G401 (cell line): ENCODE measurements around the gene KRTAP4-6. TPM values are rescaled to one million over a fixed set of nuclear protein-coding genes. Genes with fewer than 3 reads are reported as not detected.
"Not testable (repeated sequence)": the region's sequence is repeated elsewhere in the genome, so short reads cannot be mapped to it uniquely, and the experiment has no call there.

ENCODE experiments used
- DNase-seq: peaks from one replicate; pipeline ENCODE4 v3.0.0-alpha.2; 2015; ENCODE audit warnings: low spot score
- in situ Hi-C: cut with HindIII; loops from 2 replicates; pipeline ENCODE4 v1.10.0; 2016; ENCODE audit warnings: low sequenced_read_pairs, mixed read lengths
- total RNA-seq: library from RNA; depleted of rRNA; stranded (reverse); fragments of >200 nt; shearing (Covaris generic); gene quantifications from 2 replicates; pipeline ENCODE4 v1.2.3, GENCODE V29; 2014; rRNA removed

Gene KRTAP4-6
- total RNA-seq, 1 experiment from 2014 or later: not detected

- DNase-seq: no peak
- in situ Hi-C loops: no loop called here
Measured at GRCh38 chr17:41111151-41111885, 29.0 kb downstream of the KRTAP4-6 start.

GRCh38 chr17:41108728-41109386, 31.5 kb downstream of the KRTAP4-6 start:
- DNase-seq, in situ Hi-C loops: not testable (repeated sequence)

- in situ Hi-C loops: no loop called here
- no peak for DNase-seq
Measured at GRCh38 chr17:41107941-41108450, 32.3 kb downstream of the KRTAP4-6 start.

GRCh38 chr17:41105347-41105746, 35.0 kb downstream of the KRTAP4-6 start, which contains the start of gene KRTAP4-9:
Gene KRTAP4-9, plus strand, starts transcription at chr17:41105389. Its CDS starts 0 bp downstream, at chr17:41105389.
- in situ Hi-C loops, DNase-seq: not testable (repeated sequence)

- in situ Hi-C loops, DNase-seq: not testable (repeated sequence)
Measured at GRCh38 chr17:41104386-41105038, 35.8 kb downstream of the KRTAP4-6 start.

GRCh38 chr17:41103896-41104295, 36.4 kb downstream of the KRTAP4-6 start:
- in situ Hi-C loops: no loop called here
- DNase-seq: no peak

GRCh38 chr17:41101586-41102259, 38.6 kb downstream of the KRTAP4-6 start, which contains the start of gene KRTAP4-16:
Gene KRTAP4-16, minus strand, starts transcription at chr17:41102209. Its CDS starts 0 bp downstream, at chr17:41102209.
- in situ Hi-C loops: no loop called here
- no peak for DNase-seq

- in situ Hi-C loops, DNase-seq: not testable (repeated sequence)
Measured at GRCh38 chr17:41099682-41100480, 40.5 kb downstream of the KRTAP4-6 start.

GRCh38 chr17:41098481-41098880, 41.9 kb downstream of the KRTAP4-6 start:
- in situ Hi-C loops: no loop called here
- no peak for DNase-seq

- DNase-seq: no peak
- in situ Hi-C loops: no loop called here
Measured at GRCh38 chr17:41098042-41098441, 42.3 kb downstream of the KRTAP4-6 start, which contains the start of gene KRTAP4-8. Gene KRTAP4-8, minus strand, starts transcription at chr17:41098142. Its CDS starts 58 bp downstream, at chr17:41098084.

- no peak for DNase-seq
- in situ Hi-C loops: no loop called here
Measured at GRCh38 chr17:41096055-41096454, 44.3 kb downstream of the KRTAP4-6 start.

Other genes starting within 250 kb of the KRTAP4-6 start
- not detected in 2 replicates for gene KRT23, start 202.9 kb downstream of the KRTAP4-6 start, total RNA-seq
- not detected in 2 replicates for gene KRT39, start 173.6 kb downstream of the KRTAP4-6 start, total RNA-seq
- gene KRT40, start 156.2 kb downstream of the KRTAP4-6 start, total RNA-seq: not detected in 2 replicates
- gene KRTAP3-3, start 146.4 kb downstream of the KRTAP4-6 start, total RNA-seq: not detected in 2 replicates
- gene KRTAP3-2, start 140.6 kb downstream of the KRTAP4-6 start, total RNA-seq: not detected in 2 replicates
- gene KRTAP3-1, start 131.4 kb downstream of the KRTAP4-6 start, total RNA-seq: not detected in 2 replicates
- not detected in 2 replicates for gene KRTAP1-5, start 113.3 kb downstream of the KRTAP4-6 start, total RNA-seq
- gene KRTAP1-4, start 110.3 kb downstream of the KRTAP4-6 start, total RNA-seq: not detected in 2 replicates
- not detected in 2 replicates for gene KRTAP1-3, start 105.7 kb downstream of the KRTAP4-6 start, total RNA-seq
- not detected in 2 replicates for gene KRTAP1-1, start 99.1 kb downstream of the KRTAP4-6 start, total RNA-seq
- not detected in 2 replicates for gene KRTAP2-1, start 93.2 kb downstream of the KRTAP4-6 start, total RNA-seq
- not detected in 2 replicates for gene KRTAP2-2, start 85.3 kb downstream of the KRTAP4-6 start, total RNA-seq
- not detected in 2 replicates for gene KRTAP2-3, start 80.4 kb downstream of the KRTAP4-6 start, total RNA-seq
- gene KRTAP2-4, start 74.7 kb downstream of the KRTAP4-6 start, total RNA-seq: not detected in 2 replicates
- gene KRTAP4-7, start 56.4 kb downstream of the KRTAP4-6 start, total RNA-seq: not detected in 2 replicates
- not detected in 2 replicates for gene KRTAP4-8, start 42.4 kb downstream of the KRTAP4-6 start, total RNA-seq
- gene KRTAP4-16, start 38.3 kb downstream of the KRTAP4-6 start, total RNA-seq: not detected in 2 replicates
- gene KRTAP4-9, start 35.2 kb downstream of the KRTAP4-6 start, total RNA-seq: not detected in 2 replicates
- not detected in 2 replicates for gene KRTAP4-11, start 22.2 kb downstream of the KRTAP4-6 start, total RNA-seq
- not detected in 2 replicates for gene KRTAP4-12, start 16.4 kb downstream of the KRTAP4-6 start, total RNA-seq
- not detected in 2 replicates for gene KRTAP4-5, start 9.3 kb upstream of the KRTAP4-6 start, total RNA-seq
- not detected in 2 replicates for gene KRTAP4-4, start 20.2 kb upstream of the KRTAP4-6 start, total RNA-seq
- not detected in 2 replicates for gene KRTAP4-3, start 27.7 kb upstream of the KRTAP4-6 start, total RNA-seq
- gene KRTAP4-2, start 37.7 kb upstream of the KRTAP4-6 start, total RNA-seq: not detected in 2 replicates
- not detected in 2 replicates for gene KRTAP4-1, start 44.4 kb upstream of the KRTAP4-6 start, total RNA-seq
- gene KRTAP9-1, start 49.3 kb upstream of the KRTAP4-6 start, total RNA-seq: not detected in 2 replicates
- gene KRTAP9-2, start 86.1 kb upstream of the KRTAP4-6 start, total RNA-seq: not detected in 2 replicates
- gene KRTAP9-3, start 91.9 kb upstream of the KRTAP4-6 start, total RNA-seq: not detected in 2 replicates
- not detected in 2 replicates for gene KRTAP9-8, start 97.5 kb upstream of the KRTAP4-6 start, total RNA-seq
- gene KRTAP9-4, start 109.1 kb upstream of the KRTAP4-6 start, total RNA-seq: not detected in 2 replicates
- not detected in 2 replicates for gene KRTAP9-9, start 114.8 kb upstream of the KRTAP4-6 start, total RNA-seq
- not detected in 2 replicates for gene KRTAP9-6, start 124.8 kb upstream of the KRTAP4-6 start, total RNA-seq
- not detected in 2 replicates for gene KRTAP9-7, start 135.2 kb upstream of the KRTAP4-6 start, total RNA-seq
- not detected in 2 replicates for gene KRTAP29-1, start 162.3 kb upstream of the KRTAP4-6 start, total RNA-seq
- gene KRTAP16-1, start 168.8 kb upstream of the KRTAP4-6 start, total RNA-seq: not detected in 2 replicates
- not detected in 2 replicates for gene KRTAP17-1, start 175.2 kb upstream of the KRTAP4-6 start, total RNA-seq
- not detected in 2 replicates for gene KRT33A, start 210.3 kb upstream of the KRTAP4-6 start, total RNA-seq
- not detected in 2 replicates for gene KRT33B, start 229.3 kb upstream of the KRTAP4-6 start, total RNA-seq
- gene KRT34, start 241.8 kb upstream of the KRTAP4-6 start, total RNA-seq: not detected in 2 replicates